Esophagus muscularis mucosa (tissue), 4 donors: ENCODE data around the gene EID3. TPM values are rescaled to one million over a fixed set of nuclear protein-coding genes. Genes with fewer than 3 reads are reported as not detected.

Experiments used
- DNase-seq: peaks from one replicate; pipeline ENCODE4 v3.0.0-alpha.2; 2017; ENCODE audit errors: extremely low spot score
- H3K27ac ChIP-seq, 4 donors: fragments of 200-600 bp; sonication (generic); replicated peaks in 1 of 4; 1 replicate in 3 of 4; 2 replicates in 1 of 4; pipeline ENCODE4 v1.5.1; 2016 to 2019; ENCODE audit warnings: mild to moderate bottlenecking in 1 of 4
- H3K27me3 ChIP-seq, 4 donors: fragments of 200-600 bp; sonication (generic); one replicate each; pipeline versions ENCODE4 v1.5.1 to v1.6.0; 2016 to 2019
- H3K36me3 ChIP-seq, 4 donors: fragments of 200-600 bp; sonication (generic); one replicate each; pipeline ENCODE4 v1.5.1; 2016 to 2019
- H3K4me1 ChIP-seq, 4 donors: fragments of 200-600 bp; sonication (generic); one replicate each; pipeline ENCODE4 v1.5.1; 2016 to 2019
- H3K4me3 ChIP-seq, 4 donors: fragments of 200-600 bp; sonication (generic); 1 replicate in 2 of 4; 2 replicates in 2 of 4; pipeline ENCODE4 v1.5.1; 2016 to 2019; ENCODE audit warnings: mild to moderate bottlenecking in 4 of 4, moderate library complexity in 1 of 4
- H3K9me3 ChIP-seq, 4 donors: fragments of 200-600 bp; sonication (generic); 1 replicate in 3 of 4; 2 replicates in 1 of 4; pipeline ENCODE4 v1.5.1; 2016 to 2019
- EP300 ChIP-seq: sonication (generic); formaldehyde crosslinking; IDR thresholded peaks from one replicate; pipeline ENCODE4 v1.6.1; 2017; ENCODE audit warnings: antibody characterized with exemption
- POLR2A ChIP-seq: fragments of 450-650 bp; IDR thresholded peaks from one replicate; pipeline ENCODE4 v1.6.1; 2017; ENCODE audit warnings: antibody characterized with exemption, moderate library complexity, mild to moderate bottlenecking, low read depth
- POLR2AphosphoS5 ChIP-seq, 2 donors: sonication (generic); formaldehyde crosslinking; IDR thresholded peaks; one replicate each; pipeline ENCODE4 v1.6.1; 2017; ENCODE audit warnings: antibody characterized with exemption in 2 of 2
- WGBS: methylation state at CpG from one replicate; pipeline ENCODE4 v1.1.5; 2018; 5-methylcytosine and 5-hydroxymethylcytosine counted together
- intact Hi-C: fragments of 100-400 bp; cut with DNase I; formaldehyde crosslinking; loops from one replicate; pipeline ENCODE4 v1.15.1; 2023
- total RNA-seq, 4 donors: library from RNA; depleted of rRNA; stranded (reverse); fragments of >200 nt; gene quantifications; one replicate each; pipeline versions ENCODE4 v1.1.0 to v1.2.1, GENCODE V29; 2016
- TF ChIP-seq, protein P1 (sequence below), 3 experiments: fragments of 200-600 bp in 2 of 3; fragments of 450-650 bp in 1 of 3; sonication (generic) in 2 of 3; IDR thresholded peaks; one replicate each; pipeline ENCODE4 v1.5.1; 2017 to 2019; ENCODE audit warnings: antibody characterized with exemption in 3 of 3, mild to moderate bottlenecking in 2 of 3, moderate library complexity in 1 of 3

EID3 gene
- total RNA-seq, 4 donors from 2014 or later, result 7.6 to 19.5 (median 12.1) TPM

DNA sequence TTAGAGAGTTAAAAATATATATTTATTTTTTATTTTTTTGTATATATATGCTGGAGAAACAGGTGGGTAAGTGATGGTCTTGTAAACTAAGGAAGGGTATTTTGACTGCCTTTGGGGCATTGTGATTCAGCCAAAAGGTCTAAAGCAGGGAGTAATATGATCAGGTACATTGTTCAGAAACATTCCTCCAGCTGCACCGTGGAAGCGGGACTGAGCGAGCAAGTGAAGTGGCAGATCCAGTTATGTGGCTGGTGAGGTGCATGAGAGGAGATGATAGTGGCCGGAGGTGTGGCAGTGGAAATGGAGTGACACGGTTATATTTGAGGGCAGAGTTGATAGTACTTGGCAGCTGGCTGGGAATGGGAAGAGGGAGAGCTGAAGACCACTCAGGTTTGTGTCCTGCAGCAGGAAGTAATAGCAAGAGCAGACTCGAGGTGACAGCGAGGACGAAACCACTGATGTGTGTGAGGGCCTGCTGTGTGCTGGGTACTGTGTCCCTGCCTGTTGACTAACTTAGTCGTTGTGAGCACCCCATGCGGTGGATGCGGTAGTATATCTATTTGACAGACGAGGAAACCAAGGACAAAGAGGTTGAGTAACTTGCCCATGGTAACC lies 39.2 kb downstream of the EID3 start:
- WGBS, result 96% methylated on average over 12 of the region's 12 CpGs
- Histone ChIP-seq H3K9me3 (no peaks in the 10 kb centered on the region), H3K27ac (no peak overlapping the region), H3K27me3 (no peaks in the 10 kb centered on the region), H3K4me3 (no peak overlapping the region), H3K36me3 (peaks cover 32 to 98% (median 83%) of the 10 kb centered on the region in 4 donors), H3K4me1 (peaks cover 24 to 56% (median 41%) of the 10 kb centered on the region in 4 donors)
- no peak for DNase-seq
- intact Hi-C loops, result no loop called here
- no peak for TF ChIP-seq POLR2A
- TF ChIP-seq, protein P1, sequence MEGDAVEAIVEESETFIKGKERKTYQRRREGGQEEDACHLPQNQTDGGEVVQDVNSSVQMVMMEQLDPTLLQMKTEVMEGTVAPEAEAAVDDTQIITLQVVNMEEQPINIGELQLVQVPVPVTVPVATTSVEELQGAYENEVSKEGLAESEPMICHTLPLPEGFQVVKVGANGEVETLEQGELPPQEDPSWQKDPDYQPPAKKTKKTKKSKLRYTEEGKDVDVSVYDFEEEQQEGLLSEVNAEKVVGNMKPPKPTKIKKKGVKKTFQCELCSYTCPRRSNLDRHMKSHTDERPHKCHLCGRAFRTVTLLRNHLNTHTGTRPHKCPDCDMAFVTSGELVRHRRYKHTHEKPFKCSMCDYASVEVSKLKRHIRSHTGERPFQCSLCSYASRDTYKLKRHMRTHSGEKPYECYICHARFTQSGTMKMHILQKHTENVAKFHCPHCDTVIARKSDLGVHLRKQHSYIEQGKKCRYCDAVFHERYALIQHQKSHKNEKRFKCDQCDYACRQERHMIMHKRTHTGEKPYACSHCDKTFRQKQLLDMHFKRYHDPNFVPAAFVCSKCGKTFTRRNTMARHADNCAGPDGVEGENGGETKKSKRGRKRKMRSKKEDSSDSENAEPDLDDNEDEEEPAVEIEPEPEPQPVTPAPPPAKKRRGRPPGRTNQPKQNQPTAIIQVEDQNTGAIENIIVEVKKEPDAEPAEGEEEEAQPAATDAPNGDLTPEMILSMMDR (IDR thresholded peaks at IDR 0.05), result no peak
- no peak for TF ChIP-seq EP300
- peak in 1 of 2 donors; percentile 20 for TF ChIP-seq POLR2AphosphoS5 (IDR thresholded peaks at IDR 0.05)

DNA sequence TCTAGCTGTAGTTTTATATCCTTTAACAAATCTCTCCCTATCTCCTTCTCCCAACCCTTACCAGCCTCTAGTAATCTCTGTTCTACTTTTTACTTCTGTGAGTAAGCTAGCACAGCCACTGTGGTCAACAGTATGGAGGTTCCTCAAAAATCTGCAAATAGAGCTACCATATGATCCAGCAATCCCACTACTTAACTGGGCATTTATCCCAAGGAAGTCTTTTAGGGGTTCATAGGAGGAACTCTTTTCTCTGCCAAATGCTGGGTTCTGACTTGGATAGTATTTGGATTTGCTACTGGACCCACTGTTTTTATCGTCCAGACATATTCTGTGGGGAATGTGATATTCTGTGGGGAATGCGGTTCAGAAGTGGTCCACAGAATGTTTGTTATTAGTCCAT lies 41.1 kb downstream of the EID3 start:
- H3K9me3 ChIP-seq, result no peaks in the 10 kb centered on the region
- 77% methylated on average over 2 of the region's 2 CpGs for WGBS
- H3K36me3 ChIP-seq, result peaks cover 45 to 98% (median 85%) of the 10 kb centered on the region in 4 donors
- H3K27me3 ChIP-seq, result no peaks in the 10 kb centered on the region
- no peak for DNase-seq
- no peak overlapping the region for H3K27ac ChIP-seq
- H3K4me1 ChIP-seq, result peaks cover 21 to 47% (median 30%) of the 10 kb centered on the region in 4 donors
- TF ChIP-seq, protein P1 (IDR thresholded peaks at IDR 0.05), result no peak
- no peak for TF ChIP-seq POLR2AphosphoS5 (IDR thresholded peaks at IDR 0.05)
- TF ChIP-seq EP300, result no peak
- no peak for TF ChIP-seq POLR2A
- H3K4me3 ChIP-seq, result no peak overlapping the region
- intact Hi-C loops, result no loop called here

DNA sequence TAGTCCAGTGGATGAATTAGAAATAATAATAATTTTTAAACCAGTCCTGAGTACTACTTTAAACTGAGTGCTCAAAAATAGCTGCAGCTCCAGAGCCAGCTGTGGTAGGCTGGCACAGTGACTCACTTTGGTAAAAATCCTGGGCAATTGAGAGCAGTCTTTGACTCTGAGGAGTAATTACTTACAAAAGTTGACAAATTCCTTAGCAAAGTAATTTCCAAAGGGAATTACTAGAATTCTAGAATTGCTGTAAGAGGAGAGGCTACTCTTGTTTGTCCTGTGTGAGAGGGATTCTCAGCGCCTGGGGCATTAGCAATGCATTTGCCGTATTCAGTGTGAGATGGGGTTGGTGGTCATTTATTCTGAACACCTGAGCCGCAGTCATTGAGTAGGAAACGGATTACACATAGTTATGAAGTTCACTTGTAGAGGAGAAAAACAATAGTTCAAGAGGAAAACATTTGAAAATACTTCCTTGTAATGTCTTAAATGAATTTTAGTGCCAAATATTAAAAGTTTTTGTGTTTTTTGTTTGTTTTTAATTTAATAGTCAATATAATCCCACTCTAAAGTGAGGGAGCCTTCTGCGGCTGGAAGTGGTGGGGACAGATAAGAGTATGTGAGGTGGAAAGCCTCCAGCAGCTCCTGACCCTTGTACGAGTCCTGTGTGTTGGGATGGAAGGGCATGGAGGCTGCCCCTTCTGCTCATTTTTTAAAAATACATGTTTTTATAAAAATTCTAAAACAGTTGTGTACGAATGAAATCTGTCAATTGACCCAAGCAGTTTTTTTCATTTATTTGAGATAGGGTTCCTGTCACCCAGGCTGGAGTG lies 41.9 kb downstream of the EID3 start:
- Histone ChIP-seq H3K36me3 (peaks cover 45 to 100% (median 85%) of the 10 kb centered on the region in 4 donors), H3K27ac (no peak overlapping the region), H3K4me1 (peaks cover 13 to 39% (median 22%) of the 10 kb centered on the region in 4 donors), H3K9me3 (no peaks in the 10 kb centered on the region), H3K27me3 (no peaks in the 10 kb centered on the region), H3K4me3 (no peak overlapping the region)
- WGBS, result 87% methylated on average over 7 of the region's 7 CpGs
- no peak for DNase-seq
- intact Hi-C loops, result no loop called here
- TF ChIP-seq POLR2AphosphoS5 (IDR thresholded peaks at IDR 0.05), result no peak
- TF ChIP-seq, protein P1 (IDR thresholded peaks at IDR 0.05), result no peak
- no peak for TF ChIP-seq EP300
- TF ChIP-seq POLR2A, result no peak

DNA sequence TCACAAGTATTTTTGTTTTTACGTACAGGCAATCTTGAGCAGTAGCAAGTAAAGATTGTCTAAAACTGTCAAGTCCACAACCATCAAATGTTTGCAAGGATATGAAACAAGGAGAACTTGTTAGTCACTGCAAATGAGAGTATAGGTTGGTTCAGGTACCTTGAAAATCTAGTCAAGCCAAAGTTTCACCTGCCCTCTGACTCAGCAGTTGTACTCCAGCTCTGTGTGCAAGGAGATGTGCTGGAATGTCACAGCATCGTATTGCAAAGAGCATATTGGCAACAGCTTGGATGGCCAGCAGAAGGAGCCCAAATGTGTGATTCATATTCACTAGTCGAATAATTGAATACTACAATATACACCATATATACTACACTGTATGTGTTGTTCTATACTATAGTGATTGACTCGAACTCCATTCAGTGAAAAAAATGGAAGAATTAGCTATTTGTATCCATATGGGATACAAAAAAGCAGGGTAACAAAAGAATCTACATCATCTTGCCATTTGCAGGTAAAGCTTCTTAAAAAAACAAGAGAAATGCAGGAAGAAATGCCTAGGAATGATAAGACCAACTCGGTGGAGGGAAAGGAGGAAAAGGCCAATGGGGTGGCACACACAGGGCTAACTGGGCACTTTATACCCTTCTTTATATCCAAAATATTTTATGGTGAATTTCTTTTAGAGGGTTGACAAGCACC lies 44.0 kb downstream of the EID3 start:
- Histone ChIP-seq H3K27ac (no peak overlapping the region), H3K27me3 (no peaks in the 10 kb centered on the region), H3K4me3 (no peak overlapping the region), H3K4me1 (peaks cover 5 to 23% (median 11%) of the 10 kb centered on the region in 4 donors), H3K36me3 (peaks cover 51 to 100% (median 86%) of the 10 kb centered on the region in 4 donors), H3K9me3 (no peaks in the 10 kb centered on the region)
- WGBS, result 82% methylated on average over 5 of the region's 5 CpGs
- TF ChIP-seq, protein P1 (IDR thresholded peaks at IDR 0.05), result no peak
- TF ChIP-seq POLR2AphosphoS5 (IDR thresholded peaks at IDR 0.05) (peak in 1 of 2 donors; percentile 50), POLR2A (no peak)
- DNase-seq, result no peak
- intact Hi-C loops, result no loop called here
